G401.6 (cell line): ENCODE data around the gene NDUFB10.
"Not testable (repeated sequence)": the region's sequence is repeated elsewhere in the genome, so short reads cannot be mapped to it uniquely, and the experiment has no call there.

Source experiments
- FAIRE-seq: peaks from 2 replicates; lab custom pipeline; 2012; peaks lifted over from hg19 to GRCh38; lab: Jason Lieb, UNC

Gene NDUFB10

GRCh38 chr16:1959269-1960039 is at the start of gene NDUFB10:
TSS of gene NDUFB10 (plus strand) at chr16:1959538. CDS start at chr16:1959625, 87 bp downstream.
- no peak for FAIRE-seq

GRCh38 chr16:1909561-1910231 is 49.6 kb upstream of the NDUFB10 start:
- no peak for FAIRE-seq

DNA sequence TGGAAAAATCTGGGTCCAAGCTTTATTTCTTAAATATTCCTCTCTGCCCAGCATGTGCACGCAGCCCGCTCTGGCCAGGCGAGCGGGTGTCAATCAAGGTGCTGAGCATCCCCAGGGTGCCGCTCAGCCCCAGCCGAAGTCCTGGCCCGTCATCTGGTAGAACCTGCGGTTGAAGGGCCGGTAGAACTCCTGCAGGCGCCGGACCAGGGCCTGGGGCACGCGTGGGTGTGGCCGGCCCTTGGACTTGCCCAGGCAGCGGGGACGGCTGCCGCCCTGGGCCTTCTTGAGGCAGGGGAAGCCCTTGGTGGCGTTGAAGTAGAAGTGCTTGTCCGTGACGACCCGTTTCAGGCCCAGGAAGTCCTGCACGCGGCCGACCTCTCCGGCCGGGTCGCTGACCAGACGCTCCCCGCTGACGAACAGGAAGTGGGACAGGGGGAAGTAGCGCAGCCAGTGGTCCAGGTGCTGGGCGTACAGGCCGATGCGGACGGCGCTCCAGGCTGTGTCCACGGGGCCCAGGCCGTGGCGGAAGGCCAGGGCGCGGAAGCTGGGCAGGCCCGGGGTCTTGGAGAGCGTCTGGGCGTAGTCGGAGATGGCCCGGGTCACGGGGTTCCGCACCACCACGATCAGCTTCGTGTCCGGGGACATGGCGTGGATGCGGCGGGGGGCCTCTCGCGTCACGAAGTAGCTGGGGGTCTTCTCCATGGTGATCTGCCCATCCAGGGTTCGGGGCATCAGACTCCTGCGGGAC is 47.7 kb upstream of the NDUFB10 start:
- FAIRE-seq: no peak

DNA sequence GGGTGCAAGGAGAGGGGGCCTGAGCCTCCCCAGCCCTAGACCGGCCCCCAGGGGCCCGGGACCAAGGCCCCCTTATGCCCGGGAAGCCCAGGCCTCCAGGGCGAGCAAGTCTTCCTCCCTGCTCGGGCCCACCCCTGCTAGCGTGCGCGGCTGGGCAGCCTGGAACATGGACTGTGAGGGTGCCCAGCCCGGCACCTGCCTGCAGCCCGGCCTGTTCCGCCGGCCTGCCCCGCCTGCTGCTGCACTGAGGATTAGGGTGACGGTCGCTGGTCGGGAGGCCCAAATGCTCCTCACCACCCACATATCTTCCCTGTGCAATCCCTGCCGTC is 47.2 kb upstream of the NDUFB10 start:
- no peak for FAIRE-seq

- no peak for FAIRE-seq
Observed at GRCh38 chr16:1913327-1914083, 45.8 kb upstream of the NDUFB10 start.

GRCh38 chr16:1914084-1914608 is 45.2 kb upstream of the NDUFB10 start:
- no peak for FAIRE-seq

DNA sequence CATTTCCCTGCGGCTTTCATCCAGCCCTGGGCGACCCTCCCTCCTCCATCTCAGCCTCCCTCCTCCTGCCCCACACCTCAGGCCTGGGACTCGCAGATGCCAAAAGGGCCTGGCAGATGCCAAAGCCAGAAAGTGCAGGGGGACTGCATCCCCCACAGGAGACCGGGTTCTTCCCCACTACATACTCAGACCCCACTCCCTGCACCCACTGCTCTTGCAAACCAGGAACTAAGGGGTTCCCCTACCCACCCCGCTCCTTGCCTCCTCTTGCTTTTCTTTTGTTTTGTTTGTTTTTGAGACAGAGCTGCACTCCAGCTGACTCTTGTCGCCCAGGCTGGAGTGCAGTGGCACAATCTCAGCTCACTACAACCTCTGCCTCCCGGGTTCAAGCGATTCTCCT is 44.4 kb upstream of the NDUFB10 start:
- no peak for FAIRE-seq

DNA sequence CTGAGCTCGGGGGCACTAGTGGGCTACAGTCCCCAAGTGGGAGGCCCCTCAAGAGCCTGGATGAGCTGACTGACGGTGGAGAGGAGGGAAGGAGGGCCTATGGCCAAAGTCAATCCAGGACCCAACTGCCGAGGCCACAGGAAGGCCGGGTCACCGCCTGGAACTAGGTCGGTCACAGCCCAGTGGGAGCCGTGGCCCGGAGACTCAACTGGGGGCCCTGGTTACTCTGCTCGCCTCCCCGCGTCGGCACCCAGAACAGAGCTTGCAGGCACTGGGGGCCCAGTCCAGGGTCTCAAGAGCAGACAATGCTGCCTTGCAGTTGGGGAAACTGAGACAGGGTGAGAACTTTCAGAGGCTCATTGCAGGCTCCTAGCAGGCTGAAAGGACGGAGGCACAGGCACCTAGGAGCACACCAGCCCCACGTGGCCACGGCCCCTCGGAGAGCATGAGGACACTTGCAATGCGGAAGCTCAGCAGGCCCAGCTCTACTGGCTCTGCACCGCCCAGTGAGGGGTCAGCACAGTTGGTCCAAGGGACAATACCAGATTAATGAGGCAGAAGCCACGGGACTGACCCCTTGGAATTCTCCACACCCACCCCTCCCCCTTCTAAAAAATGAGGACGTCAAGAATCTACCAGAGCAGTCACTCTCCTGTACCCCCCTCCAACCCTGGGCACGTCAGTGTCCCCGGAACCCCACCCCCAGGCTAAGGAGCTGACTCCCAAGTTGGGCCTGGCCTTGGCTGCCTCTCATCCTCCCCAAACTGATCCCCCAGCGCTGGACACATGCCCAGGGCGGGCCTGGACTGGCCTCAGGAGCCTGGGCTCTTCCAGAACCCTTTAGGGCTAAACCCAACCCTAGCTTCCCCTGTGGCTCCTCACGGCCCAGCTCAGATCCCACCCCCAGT is 43.4 kb upstream of the NDUFB10 start:
- FAIRE-seq: no peak

DNA sequence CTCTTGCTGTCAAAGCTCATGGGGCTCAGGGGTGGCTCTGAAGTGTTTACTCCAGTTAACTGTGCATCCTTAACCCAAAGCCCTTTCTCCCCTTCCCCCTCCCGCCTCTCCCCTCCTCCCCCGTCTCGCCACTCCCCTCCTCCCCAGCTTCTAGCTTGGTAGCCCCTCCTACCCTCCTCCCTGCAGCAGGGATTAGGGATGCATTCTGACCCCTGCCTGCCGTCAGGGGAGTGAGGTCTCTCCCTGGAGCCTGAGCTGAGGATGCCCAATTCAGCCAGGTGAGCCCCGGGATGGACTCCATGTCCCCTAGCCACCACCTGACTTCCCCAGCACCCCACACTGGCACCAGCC is 42.7 kb upstream of the NDUFB10 start:
- FAIRE-seq: no peak

- FAIRE-seq: no peak
Observed at GRCh38 chr16:1917056-1917664, 42.2 kb upstream of the NDUFB10 start.

GRCh38 chr16:1917665-1918350 is 41.5 kb upstream of the NDUFB10 start:
- no peak for FAIRE-seq

GRCh38 chr16:1918351-1919326 is 40.7 kb upstream of the NDUFB10 start, which contains the start of gene HS3ST6:
TSS of gene HS3ST6 (minus strand) at chr16:1918415. CDS start at chr16:1918323, 92 bp downstream.
- no peak for FAIRE-seq

- no peak for FAIRE-seq
Observed at GRCh38 chr16:1919327-1919998, 39.9 kb upstream of the NDUFB10 start.

- FAIRE-seq: not testable (repeated sequence)
Observed at GRCh38 chr16:1920122-1920521, 39.2 kb upstream of the NDUFB10 start.

DNA sequence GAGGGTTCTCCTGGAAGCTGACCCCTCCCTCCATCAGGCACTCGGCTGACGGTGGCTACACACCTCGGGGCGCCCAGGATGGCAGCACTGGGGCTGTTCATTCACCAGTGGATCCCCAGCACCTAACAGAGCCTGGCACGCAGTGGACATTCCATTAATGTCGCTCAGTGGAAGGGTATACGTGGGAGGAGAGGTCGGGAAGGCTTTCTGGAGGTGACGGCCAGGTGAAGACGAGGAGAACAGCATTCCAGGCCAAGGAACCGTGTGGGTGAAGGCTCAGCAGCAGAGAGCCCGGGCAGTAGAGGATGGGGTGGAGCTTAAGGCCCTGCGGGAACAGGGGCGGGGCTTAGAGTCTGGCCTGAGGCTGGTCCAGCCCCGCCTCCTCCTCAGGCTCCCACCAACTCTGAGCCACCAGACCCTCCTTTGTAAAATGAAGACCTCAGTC is 38.6 kb upstream of the NDUFB10 start:
- FAIRE-seq: peak; percentile 54

DNA sequence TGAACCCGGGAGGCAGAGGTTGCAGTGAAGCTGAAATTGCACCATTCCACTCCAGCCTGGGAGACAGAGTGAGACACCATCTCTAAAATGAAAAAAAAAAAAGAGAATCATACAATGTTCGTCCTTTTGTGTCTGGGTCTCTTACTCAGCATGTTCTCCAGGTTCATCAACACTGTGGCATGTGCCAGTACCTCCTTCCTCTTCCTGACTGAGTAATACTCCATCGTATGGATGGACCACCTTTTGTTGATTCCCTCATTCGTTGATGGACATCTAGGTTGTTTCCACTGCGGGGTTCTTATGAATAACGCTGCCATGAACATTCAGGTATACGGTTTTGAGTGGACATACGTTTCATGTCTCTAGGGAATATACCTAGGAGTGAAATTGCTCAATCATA is 37.0 kb upstream of the NDUFB10 start:
- FAIRE-seq: no peak

- FAIRE-seq: no peak
Observed at GRCh38 chr16:1923299-1924034, 35.9 kb upstream of the NDUFB10 start.
